T-cell (primary cell): Measurements from ENCODE around the gene KRTAP15-1. TPM values are rescaled to one million over a fixed set of nuclear protein-coding genes. Genes with fewer than 3 reads are reported as not detected.

Source experiments
- ATAC-seq, 4 experiments: fragments of 200-7000 bp in 3 of 4; fragments of 150-1000 bp in 1 of 4; cut with Tn5 transposase; replicated peaks in 1 of 4; 1 replicate in 3 of 4; 2 replicates in 1 of 4; pipeline ENCODE4 v1.10.0; 2021; ENCODE audit warnings: moderate library complexity in 3 of 4, mild to moderate bottlenecking in 2 of 4, moderate number of reproducible peaks in 1 of 4
- CTCF ChIA-PET, 2 donors: fragments of 300-600 bp; sonication (Branson Sonifier 250); formaldehyde crosslinking; loops; one replicate each; lab custom pipeline; 2022; ENCODE audit warnings: antibody characterized with exemption in 2 of 2; lab: Charles Lee
- POLR2A ChIA-PET, 2 donors: fragments of 300-600 bp; sonication (Branson Sonifier 250); formaldehyde crosslinking; loops; one replicate each; lab custom pipeline; 2022; ENCODE audit warnings: antibody characterized with exemption in 2 of 2; lab: Charles Lee
- DNase-seq, 35 experiments: peaks; one replicate each; pipeline versions ENCODE4 v3.0.0 to v3.0.0-alpha.2; 2013 to 2023
- H3K27ac ChIP-seq: one replicate; pipeline ENCODE4 v1.5.1; 2013; ENCODE audit warnings: low read length
- H3K27me3 ChIP-seq, 2 experiments: replicated peaks in 1 of 2; 1 replicate in 1 of 2; 2 replicates in 1 of 2; pipeline versions ENCODE4 v1.6.1 to v1.7.0; 2013; ENCODE audit warnings: low read length in 1 of 2, mixed read lengths in 1 of 2; ENCODE audit not compliant: control insufficient read depth in 2 of 2, insufficient read depth in 2 of 2; ENCODE audit errors: extremely low read depth in 1 of 2
- H3K36me3 ChIP-seq, 2 donors: 1 replicate in 1 of 2; 2 replicates in 1 of 2; pipeline versions ENCODE4 v1.6.1 to v1.7.0; 2013; ENCODE audit warnings: low read length in 1 of 2; ENCODE audit not compliant: control insufficient read depth in 2 of 2, insufficient read depth in 1 of 2; ENCODE audit errors: extremely low read depth in 1 of 2
- H3K4me1 ChIP-seq, 2 experiments: 1 replicate in 1 of 2; 2 replicates in 1 of 2; pipeline versions ENCODE4 v1.6.1 to v1.7.0; 2013; ENCODE audit warnings: low read length in 2 of 2, mixed read lengths in 1 of 2; ENCODE audit not compliant: insufficient read depth in 2 of 2, control insufficient read depth in 1 of 2; ENCODE audit errors: extremely low read depth in 1 of 2
- H3K4me3 ChIP-seq, 2 donors: 1 replicate in 1 of 2; 2 replicates in 1 of 2; pipeline versions ENCODE4 v1.5.1 to v1.7.0; 2013; ENCODE audit warnings: mild to moderate bottlenecking in 2 of 2, low read length in 1 of 2, moderate library complexity in 1 of 2; ENCODE audit not compliant: control insufficient read depth in 1 of 2; ENCODE audit errors: extremely low read depth in 1 of 2
- H3K9me3 ChIP-seq: 2 replicates; pipeline ENCODE4 v1.7.0; 2013
- H3K27ac Mint-ChIP-seq, 2 donors: one replicate each; pipeline ENCODE4 v1.8.0; 2020 to 2021; ENCODE audit warnings: mild to moderate bottlenecking in 2 of 2, mixed read lengths in 2 of 2
- H3K27me3 Mint-ChIP-seq, 2 donors: one replicate each; pipeline ENCODE4 v1.8.0; 2021 to 2022; ENCODE audit warnings: mixed read lengths in 2 of 2
- H3K36me3 Mint-ChIP-seq: one replicate; pipeline ENCODE4 v1.8.0; 2021; ENCODE audit warnings: mixed read lengths
- H3K4me1 Mint-ChIP-seq, 3 donors: one replicate each; pipeline ENCODE4 v1.8.0; 2020 to 2022; ENCODE audit warnings: mixed read lengths in 3 of 3, mild to moderate bottlenecking in 1 of 3
- H3K4me3 Mint-ChIP-seq, 3 donors: one replicate each; pipeline ENCODE4 v1.8.0; 2020 to 2022; ENCODE audit warnings: mild to moderate bottlenecking in 3 of 3, mixed read lengths in 3 of 3, moderate library complexity in 3 of 3
- H3K9me3 Mint-ChIP-seq, 3 donors: one replicate each; pipeline ENCODE4 v1.8.0; 2020 to 2022; ENCODE audit warnings: mixed read lengths in 3 of 3
- WGBS: methylation state at CpG from one replicate; pipeline ENCODE4 v1.1.5; 2013; ENCODE audit warnings: missing lambda C conversion rate; ENCODE audit not compliant: insufficient coverage; 5-methylcytosine and 5-hydroxymethylcytosine counted together
- total RNA-seq, 35 experiments: library from RNA in 6 of 35; stranded (reverse) in 6 of 35; fragments of 120-200 nt in 1 of 35; gene quantifications; one replicate each; pipeline versions ENCODE4 v1.2.1 to v1.2.4 and lab custom pipeline; 2013 to 2026

KRTAP15-1 gene
- total RNA-seq, 5 donors from 2014 or later (not counting 1 experiment from before 2014, with no cell fraction given): not detected

- Histone ChIP-seq H3K4me3 (no peak overlapping the region), H3K27me3 (no peaks in the 10 kb centered on the region), H3K27ac (no peak overlapping the region), H3K36me3 (no peaks in the 10 kb centered on the region), H3K9me3 (no peaks in the 10 kb centered on the region), H3K4me1 (no peaks in the 10 kb centered on the region)
- H3K36me3 Mint-ChIP-seq: no peaks in the 10 kb centered on the region
- 63% methylated on average over 1 of the region's 3 CpGs for WGBS
- DNase-seq (no peak), ATAC-seq (no peak)
- no peaks in the 10 kb centered on the region for H3K4me1 Mint-ChIP-seq
- ChIA-PET POLR2A (no interaction called here), CTCF (no interaction called here)
- no peak overlapping the region for H3K27ac Mint-ChIP-seq
- H3K9me3 Mint-ChIP-seq: no peaks in the 10 kb centered on the region
- peaks cover 0 to 4% of the 10 kb centered on the region in 2 donors for H3K27me3 Mint-ChIP-seq
- no peak overlapping the region for H3K4me3 Mint-ChIP-seq
These were observed 13.3 kb upstream of the KRTAP15-1 start for GRCh38 chr21:30426731-30427130.

GRCh38 chr21:30430170-30430655 is 9.9 kb upstream of the KRTAP15-1 start, which contains the start of gene KRTAP13-4:
Gene KRTAP13-4, plus strand, starts transcription at chr21:30430220. Its CDS starts 56 bp downstream, at chr21:30430276.
- Mint-ChIP-seq H3K27ac (no peak within 1 kb of the TSS), H3K4me3 (no peak within 1 kb of the TSS), H3K27me3 (peaks cover 0 to 3% of the 10 kb centered on the region in 2 donors), H3K36me3 (no peaks in the 10 kb centered on the region), H3K9me3 (no peaks in the 10 kb centered on the region), H3K4me1 (no peaks in the 10 kb centered on the region)
- CTCF ChIA-PET: no interaction called here
- POLR2A ChIA-PET: no interaction called here
- WGBS: 55% methylated on average over 7 of the region's 9 CpGs
- DNase-seq (no peak), ATAC-seq (no peak)
- Histone ChIP-seq H3K27ac (no peak within 1 kb of the TSS), H3K4me3 (no peak within 1 kb of the TSS), H3K36me3 (no peaks in the 10 kb centered on the region), H3K9me3 (no peaks in the 10 kb centered on the region), H3K27me3 (no peaks in the 10 kb centered on the region), H3K4me1 (no peaks in the 10 kb centered on the region)

DNA sequence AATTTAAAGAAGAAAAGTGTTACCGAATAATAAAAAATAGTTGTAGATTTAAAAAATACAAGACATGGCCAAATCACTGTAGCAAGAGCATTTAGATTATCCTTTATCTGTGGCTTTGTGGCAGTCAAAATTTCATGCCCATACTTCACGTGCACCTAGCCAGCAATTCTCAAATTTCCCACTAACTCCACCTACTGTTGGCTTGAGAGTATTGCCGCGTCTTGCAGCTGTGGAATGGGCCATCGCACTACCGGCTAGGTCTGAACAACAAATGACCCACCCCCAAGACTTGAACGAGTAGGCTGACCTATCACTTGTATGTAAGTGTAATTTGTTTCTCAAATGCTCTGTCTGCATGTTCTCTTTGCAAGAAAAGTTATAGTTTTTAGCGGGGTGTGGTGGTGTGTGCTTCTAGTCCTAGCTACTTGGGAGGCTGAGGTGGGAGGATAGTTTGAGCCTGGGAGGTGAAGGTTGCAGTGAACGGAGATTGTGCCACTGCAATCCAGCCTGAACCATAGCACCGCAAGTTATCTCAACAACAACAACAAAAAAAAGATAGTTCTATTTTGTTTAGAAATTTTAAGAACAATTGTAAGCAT is 5.9 kb upstream of the KRTAP15-1 start:
- H3K9me3 ChIP-seq: no peaks in the 10 kb centered on the region
- ChIA-PET CTCF (no interaction called here), POLR2A (no interaction called here)
- Mint-ChIP-seq H3K4me1 (no peaks in the 10 kb centered on the region), H3K27ac (no peak overlapping the region), H3K27me3 (peaks cover 3 to 12% of the 10 kb centered on the region in 2 donors), H3K9me3 (no peaks in the 10 kb centered on the region), H3K4me3 (no peak overlapping the region), H3K36me3 (no peaks in the 10 kb centered on the region)
- no peak overlapping the region for H3K27ac ChIP-seq
- no peaks in the 10 kb centered on the region for H3K36me3 ChIP-seq
- H3K27me3 ChIP-seq: no peaks in the 10 kb centered on the region
- H3K4me1 ChIP-seq: no peaks in the 10 kb centered on the region
- no peak overlapping the region for H3K4me3 ChIP-seq
- ATAC-seq (no peak), DNase-seq (peak in 1 of 35 experiments; percentile 10)
- WGBS: 27% methylated on average over 3 of the region's 10 CpGs

DNA sequence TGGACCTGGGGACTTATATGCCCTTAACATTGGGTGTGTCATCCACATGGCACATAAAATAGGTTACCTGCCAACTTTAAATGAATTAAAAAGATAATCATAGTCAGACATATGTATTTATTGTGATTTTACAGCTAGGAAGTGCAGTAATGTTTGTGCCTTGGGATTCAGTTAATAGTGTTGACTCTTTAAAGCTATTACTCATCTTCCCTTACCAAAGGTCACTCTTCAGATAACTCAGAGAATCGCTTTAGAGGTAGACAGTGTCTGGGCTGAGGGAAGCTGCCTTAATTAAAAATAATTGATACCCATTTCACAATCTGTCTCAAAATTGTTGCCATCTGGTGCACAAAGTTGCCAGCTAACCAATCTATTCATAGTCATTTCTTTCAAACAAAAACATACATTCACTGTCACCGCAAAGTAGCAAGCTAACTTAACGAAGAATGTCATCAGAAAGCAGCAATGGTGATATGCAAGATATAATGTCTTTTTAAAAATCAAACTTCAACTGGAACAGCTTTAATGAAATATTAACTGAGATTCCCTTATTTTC is 3.0 kb upstream of the KRTAP15-1 start:
- H3K4me1 ChIP-seq: no peaks in the 10 kb centered on the region

GRCh38 chr21:30443226-30443625 is 3.2 kb downstream of the KRTAP15-1 start:
- H3K27me3 Mint-ChIP-seq: peaks cover 2 to 17% of the 10 kb centered on the region in 2 donors
- H3K36me3 ChIP-seq: no peaks in the 10 kb centered on the region
- H3K4me1 ChIP-seq: no peaks in the 10 kb centered on the region
- no peaks in the 10 kb centered on the region for H3K36me3 Mint-ChIP-seq
- no peaks in the 10 kb centered on the region for H3K4me1 Mint-ChIP-seq
- no peaks in the 10 kb centered on the region for H3K27me3 ChIP-seq
- H3K4me3 ChIP-seq: no peak overlapping the region
- POLR2A ChIA-PET: interaction anchor here in 1 of 2 donors (0.5 to 0.7 kb wide), 3 partner anchors 9 to 44 kb away, joined by 3 to 4 read pairs (median 3); partner anchors contain the start of gene KRTAP19-2
- H3K9me3 ChIP-seq: no peaks in the 10 kb centered on the region
- ATAC-seq (no peak), DNase-seq (no peak)
- no peak overlapping the region for H3K27ac Mint-ChIP-seq
- H3K4me3 Mint-ChIP-seq: no peak overlapping the region
- H3K9me3 Mint-ChIP-seq: no peaks in the 10 kb centered on the region
- CTCF ChIA-PET: no interaction called here
- H3K27ac ChIP-seq: no peak overlapping the region

More for the DNA sequence above, 3.0 kb upstream of the KRTAP15-1 start:
- Mint-ChIP-seq H3K36me3 (no peaks in the 10 kb centered on the region), H3K27me3 (peaks cover 3 to 21% of the 10 kb centered on the region in 2 donors), H3K9me3 (no peaks in the 10 kb centered on the region), H3K4me3 (no peak overlapping the region), H3K27ac (no peak overlapping the region), H3K4me1 (no peaks in the 10 kb centered on the region)
- Histone ChIP-seq H3K36me3 (no peaks in the 10 kb centered on the region), H3K27ac (no peak overlapping the region), H3K27me3 (no peaks in the 10 kb centered on the region), H3K4me3 (no peak overlapping the region), H3K9me3 (no peaks in the 10 kb centered on the region)
- ChIA-PET POLR2A (no interaction called here), CTCF (no interaction called here)
- no peak for ATAC-seq
- WGBS: no CpG with 5 or more reads among the region's 3 CpGs
- DNase-seq: no peak

DNA sequence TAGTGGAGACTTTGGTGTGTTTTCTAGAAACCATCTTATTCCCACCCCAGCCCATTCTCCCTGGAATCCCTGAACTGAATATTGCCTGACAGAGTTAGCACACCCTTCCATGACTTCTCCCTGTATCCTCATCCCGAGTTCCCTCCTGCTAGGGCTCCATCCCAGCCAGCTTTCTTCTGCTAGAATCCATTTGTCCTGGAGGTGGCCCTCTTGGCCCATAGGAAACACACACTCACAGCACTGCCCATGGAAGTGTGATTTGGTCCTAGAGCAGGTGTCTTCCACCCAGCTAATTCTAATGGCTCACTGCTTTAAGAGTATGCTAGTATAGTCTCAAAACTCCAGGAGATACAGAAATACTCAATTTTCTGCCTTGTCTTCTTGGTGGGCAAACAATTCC is 4.1 kb downstream of the KRTAP15-1 start:
- H3K4me1 Mint-ChIP-seq: no peaks in the 10 kb centered on the region
- H3K4me3 Mint-ChIP-seq: no peak overlapping the region
- no peaks in the 10 kb centered on the region for H3K4me1 ChIP-seq
- H3K27ac Mint-ChIP-seq: no peak overlapping the region
- WGBS: 20% methylated on average over 1 of the region's 1 CpG
- H3K27ac ChIP-seq: no peak overlapping the region
- peaks cover 2 to 17% of the 10 kb centered on the region in 2 donors for H3K27me3 Mint-ChIP-seq
- no peaks in the 10 kb centered on the region for H3K27me3 ChIP-seq
- H3K36me3 Mint-ChIP-seq: no peaks in the 10 kb centered on the region
- CTCF ChIA-PET: no interaction called here
- no peak overlapping the region for H3K4me3 ChIP-seq
- ATAC-seq: no peak
- H3K36me3 ChIP-seq: no peaks in the 10 kb centered on the region
- DNase-seq: no peak
- no peaks in the 10 kb centered on the region for H3K9me3 Mint-ChIP-seq
- H3K9me3 ChIP-seq: no peaks in the 10 kb centered on the region
- POLR2A ChIA-PET: no interaction called here
